H9 (cell line): ENCODE measurements around the gene CCN5. TPM values are rescaled to one million over a fixed set of nuclear protein-coding genes. Genes with fewer than 3 reads are reported as not detected.

Experiments
- DNase-seq: peaks from one replicate; pipeline ENCODE4 v3.0.0-alpha.2; 2017
- H2AFZ ChIP-seq: one replicate; pipeline ENCODE4 v1.6.1; 2013; ENCODE audit warnings: mild to moderate bottlenecking, low read length, control low read depth, moderate library complexity
- H2AK5ac ChIP-seq: 2 replicates; pipeline ENCODE4 v1.6.1; 2013; ENCODE audit warnings: low read length, control low read depth, mixed read lengths; ENCODE audit not compliant: insufficient read length
- H2BK120ac ChIP-seq: one replicate; pipeline ENCODE4 v1.6.1; 2013; ENCODE audit warnings: low read depth, mild to moderate bottlenecking, low read length, control low read depth, inconsistent platforms; ENCODE audit not compliant: poor library complexity, severe bottlenecking
- H2BK12ac ChIP-seq: 2 replicates; pipeline ENCODE4 v1.6.1; 2013; ENCODE audit warnings: low read length, control low read depth, mixed read lengths, low read depth; ENCODE audit not compliant: insufficient read length
- H2BK15ac ChIP-seq: 2 replicates; pipeline ENCODE4 v1.6.1; 2013; ENCODE audit warnings: low read depth, low read length, control low read depth
- H2BK20ac ChIP-seq: one replicate; pipeline ENCODE4 v1.6.1; 2013; ENCODE audit warnings: low read depth, mild to moderate bottlenecking, low read length, control low read depth, inconsistent platforms; ENCODE audit not compliant: poor library complexity, severe bottlenecking
- H2BK5ac ChIP-seq: 2 replicates; pipeline ENCODE4 v1.6.1; 2013; ENCODE audit warnings: low read length, control low read depth, mixed read lengths; ENCODE audit not compliant: insufficient read length
- H3K14ac ChIP-seq: 2 replicates; pipeline ENCODE4 v1.6.1; 2013; ENCODE audit warnings: low read length, control low read depth; ENCODE audit not compliant: insufficient read depth
- H3K18ac ChIP-seq: 2 replicates; pipeline ENCODE4 v1.6.1; 2013; ENCODE audit warnings: low read depth, mild to moderate bottlenecking, mixed read lengths, low read length, control low read depth; ENCODE audit not compliant: insufficient read length
- H3K23ac ChIP-seq: 2 replicates; pipeline ENCODE4 v1.6.1; 2013; ENCODE audit warnings: low read length, control low read depth, mixed read lengths, low read depth; ENCODE audit not compliant: insufficient read length
- H3K23me2 ChIP-seq: 2 replicates; pipeline ENCODE4 v1.6.1; 2013; ENCODE audit warnings: low read depth, mild to moderate bottlenecking, mixed read lengths, low read length, control low read depth; ENCODE audit not compliant: insufficient read length, poor library complexity, severe bottlenecking
- H3K27ac ChIP-seq: 2 replicates; pipeline ENCODE4 v1.5.1; 2013; ENCODE audit warnings: low read length, control low read depth, mixed read lengths, low read depth; ENCODE audit not compliant: insufficient read length
- H3K27me3 ChIP-seq: 2 replicates; pipeline ENCODE4 v1.6.1; 2013; ENCODE audit warnings: low read length, control low read depth, inconsistent platforms; ENCODE audit not compliant: insufficient read depth
- H3K4ac ChIP-seq: 2 replicates; pipeline ENCODE4 v1.6.1; 2013; ENCODE audit warnings: low read depth, mild to moderate bottlenecking, control low read depth, inconsistent platforms, low read length, moderate library complexity
- H3K4me1 ChIP-seq: 2 replicates; pipeline ENCODE4 v1.6.1; 2013; ENCODE audit warnings: low read length, control low read depth, inconsistent platforms; ENCODE audit not compliant: insufficient read depth
- H3K4me2 ChIP-seq: 2 replicates; pipeline ENCODE4 v1.6.1; 2013; ENCODE audit warnings: low read length, control low read depth, mixed read lengths; ENCODE audit not compliant: insufficient read length, insufficient read depth
- H3K56ac ChIP-seq: 2 replicates; pipeline ENCODE4 v1.6.1; 2013; ENCODE audit warnings: low read depth, mild to moderate bottlenecking, mixed read lengths, low read length, control low read depth; ENCODE audit not compliant: insufficient read length
- H3K79me1 ChIP-seq: 2 replicates; pipeline ENCODE4 v1.6.1; 2013; ENCODE audit warnings: low read depth, mild to moderate bottlenecking, moderate library complexity, low read length, control low read depth, inconsistent platforms; ENCODE audit not compliant: insufficient read depth, poor library complexity, severe bottlenecking
- H3K79me2 ChIP-seq: 2 replicates; pipeline ENCODE4 v1.6.1; 2013; ENCODE audit warnings: low read length, control low read depth, inconsistent platforms; ENCODE audit not compliant: insufficient read depth
- H3K9ac ChIP-seq: 2 replicates; pipeline ENCODE4 v1.6.1; 2013; ENCODE audit warnings: low read length, control low read depth, mixed read lengths; ENCODE audit not compliant: insufficient read length; ENCODE audit errors: extremely low read depth
- H3K9me3 ChIP-seq: one replicate; pipeline ENCODE4 v1.6.1; 2013; ENCODE audit warnings: low read depth, low read length, inconsistent platforms; ENCODE audit not compliant: control insufficient read depth
- H3T11ph ChIP-seq: one replicate; pipeline ENCODE4 v1.6.1; 2013; ENCODE audit warnings: mild to moderate bottlenecking, low read length, control low read depth, inconsistent platforms
- H4K20me1 ChIP-seq: one replicate; pipeline ENCODE4 v1.6.1; 2013; ENCODE audit not compliant: control insufficient read depth, insufficient read length, insufficient read depth
- H4K5ac ChIP-seq: 2 replicates; pipeline ENCODE4 v1.6.1; 2013; ENCODE audit warnings: low read depth, mild to moderate bottlenecking, mixed read lengths, low read length, control low read depth; ENCODE audit not compliant: insufficient read length
- H4K8ac ChIP-seq: replicated peaks from 2 replicates; pipeline ENCODE4 v1.6.1; 2013; ENCODE audit warnings: low read length, control low read depth, mixed read lengths, low read depth; ENCODE audit not compliant: insufficient read length
- H4K91ac ChIP-seq: 2 replicates; pipeline ENCODE4 v1.6.1; 2013; ENCODE audit warnings: low read depth, mild to moderate bottlenecking, moderate library complexity, mixed read lengths, low read length, control low read depth; ENCODE audit not compliant: insufficient read length
- H3K27ac Mint-ChIP-seq, 3 experiments: 2 replicates in 2 of 3; 3 replicates in 1 of 3; pipeline ENCODE4 v1.8.0; 2020 to 2021; ENCODE audit warnings: mixed read lengths in 3 of 3, mild to moderate bottlenecking in 1 of 3, moderate library complexity in 1 of 3
- H3K27me3 Mint-ChIP-seq: 2 replicates; pipeline ENCODE4 v1.8.0; 2021; ENCODE audit warnings: low read depth, mild to moderate bottlenecking, moderate library complexity, mixed read lengths
- H3K36me3 Mint-ChIP-seq, 3 experiments: 2 replicates in 2 of 3; 3 replicates in 1 of 3; pipeline ENCODE4 v1.8.0; 2020 to 2021; ENCODE audit warnings: low read depth in 3 of 3, mixed read lengths in 3 of 3; ENCODE audit not compliant: insufficient read depth in 1 of 3
- H3K4me1 Mint-ChIP-seq, 2 experiments: 2 replicates each; pipeline ENCODE4 v1.8.0; 2020; ENCODE audit warnings: mixed read lengths in 2 of 2
- H3K4me3 Mint-ChIP-seq, 2 experiments: 2 replicates in 1 of 2; 3 replicates in 1 of 2; pipeline ENCODE4 v1.8.0; 2020 to 2021; ENCODE audit warnings: mild to moderate bottlenecking in 2 of 2, mixed read lengths in 2 of 2, moderate library complexity in 1 of 2
- H3K9me3 Mint-ChIP-seq, 2 experiments: 2 replicates in 1 of 2; 3 replicates in 1 of 2; pipeline ENCODE4 v1.8.0; 2020; ENCODE audit warnings: mild to moderate bottlenecking in 2 of 2, mixed read lengths in 2 of 2, moderate library complexity in 1 of 2
- WGBS: extraction: QIAGEN DNeasy Blood & Tissue Kit; methylation state at CpG from one replicate; pipeline ENCODE4 v1.1.7; 2013; ENCODE audit warnings: missing lambda C conversion rate, low lambda C conversion rate, mixed read lengths; ENCODE audit not compliant: insufficient read length; ENCODE audit errors: extremely low coverage; 5-methylcytosine and 5-hydroxymethylcytosine counted together
- total RNA-seq: library from RNA; stranded (reverse); gene quantifications from 2 replicates; pipeline ENCODE4 v1.2.1, GENCODE V29; 2021
- TF ChIP-seq, protein P1 (sequence below): fragments of 200-600 bp; sonication (generic); conservative IDR thresholded peaks from 3 replicates; pipeline ENCODE4 v1.8.0; 2021; ENCODE audit warnings: antibody characterized with exemption, mild to moderate bottlenecking

Gene CCN5
- total RNA-seq, 1 experiment from 2014 or later, result not detected

DNA sequence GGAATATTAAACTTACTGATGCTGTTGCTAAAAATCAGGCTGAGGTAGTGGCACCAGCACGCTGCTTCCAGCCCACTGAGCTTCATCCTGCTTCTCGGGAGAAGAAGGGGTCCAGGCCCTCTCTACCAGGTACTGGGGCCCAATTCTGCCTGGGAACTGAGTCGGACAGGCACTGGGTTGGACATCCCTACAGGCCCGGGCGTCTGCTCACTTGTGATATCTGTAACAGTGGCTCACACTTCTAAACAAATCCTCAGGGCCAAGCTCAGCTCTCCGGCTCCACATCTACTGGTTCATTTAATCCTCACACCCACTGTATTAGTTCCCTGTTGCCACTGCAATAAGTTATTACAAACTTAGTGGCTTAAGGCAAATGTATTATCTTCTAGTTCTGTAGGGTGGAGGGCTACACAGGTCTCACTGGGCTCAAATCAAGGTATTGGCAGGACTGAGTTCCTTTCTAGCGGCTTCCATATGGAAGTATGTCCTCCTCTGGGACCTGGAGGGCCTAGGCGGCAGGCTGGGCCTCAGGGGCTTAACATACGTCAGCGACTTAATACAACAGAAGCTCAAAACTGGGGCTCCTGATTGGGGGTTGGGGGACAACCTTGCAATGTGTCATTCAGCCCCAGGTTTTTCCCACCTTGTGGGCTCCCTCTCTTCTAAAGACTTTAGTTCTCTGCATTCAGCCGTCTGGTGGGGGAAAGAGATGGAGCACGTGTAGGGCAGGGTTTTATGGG lies 28.9 kb downstream of the CCN5 start:
- Histone ChIP-seq H3K23ac (no peak overlapping the region), H2AK5ac (no peak overlapping the region), H2BK120ac (no peak overlapping the region), H3K4ac (no peak overlapping the region), H3K27me3 (peaks cover 7% of the 10 kb centered on the region; the same call in 1 of the 2 replicates), H3K9ac (no peak overlapping the region), H3K79me1 (no peaks in the 10 kb centered on the region), H3K18ac (no peak overlapping the region), H2BK12ac (no peak overlapping the region), H2AFZ (no peak overlapping the region), H3K79me2 (no peaks in the 10 kb centered on the region), H2BK15ac (no peak overlapping the region), H3K14ac (no peak overlapping the region), H4K8ac (no peak overlapping the region), H3K27ac (no peak overlapping the region), H4K5ac (no peak overlapping the region), H3K4me2 (no peak overlapping the region), H4K20me1 (no peaks in the 10 kb centered on the region), H4K91ac (no peak overlapping the region), H3K4me1 (no peaks in the 10 kb centered on the region), H2BK20ac (no peak overlapping the region), H2BK5ac (no peak overlapping the region), H3K9me3 (no peaks in the 10 kb centered on the region), H3K23me2 (peaks cover 8% of the 10 kb centered on the region), H3K56ac (no peak overlapping the region), H3T11ph (no peak overlapping the region)
- no peaks in the 10 kb centered on the region; a peak in 1 of 5 replicates for H3K9me3 Mint-ChIP-seq
- H3K27me3 Mint-ChIP-seq, result peaks cover 68% of the 10 kb centered on the region
- TF ChIP-seq, protein P1, sequence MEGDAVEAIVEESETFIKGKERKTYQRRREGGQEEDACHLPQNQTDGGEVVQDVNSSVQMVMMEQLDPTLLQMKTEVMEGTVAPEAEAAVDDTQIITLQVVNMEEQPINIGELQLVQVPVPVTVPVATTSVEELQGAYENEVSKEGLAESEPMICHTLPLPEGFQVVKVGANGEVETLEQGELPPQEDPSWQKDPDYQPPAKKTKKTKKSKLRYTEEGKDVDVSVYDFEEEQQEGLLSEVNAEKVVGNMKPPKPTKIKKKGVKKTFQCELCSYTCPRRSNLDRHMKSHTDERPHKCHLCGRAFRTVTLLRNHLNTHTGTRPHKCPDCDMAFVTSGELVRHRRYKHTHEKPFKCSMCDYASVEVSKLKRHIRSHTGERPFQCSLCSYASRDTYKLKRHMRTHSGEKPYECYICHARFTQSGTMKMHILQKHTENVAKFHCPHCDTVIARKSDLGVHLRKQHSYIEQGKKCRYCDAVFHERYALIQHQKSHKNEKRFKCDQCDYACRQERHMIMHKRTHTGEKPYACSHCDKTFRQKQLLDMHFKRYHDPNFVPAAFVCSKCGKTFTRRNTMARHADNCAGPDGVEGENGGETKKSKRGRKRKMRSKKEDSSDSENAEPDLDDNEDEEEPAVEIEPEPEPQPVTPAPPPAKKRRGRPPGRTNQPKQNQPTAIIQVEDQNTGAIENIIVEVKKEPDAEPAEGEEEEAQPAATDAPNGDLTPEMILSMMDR, result no peak
- peaks cover 12 to 39% of the 10 kb centered on the region in 2 experiments for H3K4me1 Mint-ChIP-seq
- H3K36me3 Mint-ChIP-seq, result no peaks in the 10 kb centered on the region
- no peak for DNase-seq
- no peak overlapping the region for H3K27ac Mint-ChIP-seq
- WGBS, result no CpG with 5 or more reads among the region's 12 CpGs
- no peak overlapping the region; a peak in 1 of 5 replicates for H3K4me3 Mint-ChIP-seq
